NCI-H2081 treated with DMSO at 0.1 percent for 48 hours (cell line): ENCODE measurements around the gene PWP2.
"Not testable (repeated sequence)": the region's sequence is repeated elsewhere in the genome, so short reads cannot be mapped to it uniquely, and the experiment has no call there.

Experiments used
- DNase-seq: peaks from one replicate; lab custom pipeline; 2025; lab: John Stamatoyannopoulos, UW

The PWP2 gene

DNA sequence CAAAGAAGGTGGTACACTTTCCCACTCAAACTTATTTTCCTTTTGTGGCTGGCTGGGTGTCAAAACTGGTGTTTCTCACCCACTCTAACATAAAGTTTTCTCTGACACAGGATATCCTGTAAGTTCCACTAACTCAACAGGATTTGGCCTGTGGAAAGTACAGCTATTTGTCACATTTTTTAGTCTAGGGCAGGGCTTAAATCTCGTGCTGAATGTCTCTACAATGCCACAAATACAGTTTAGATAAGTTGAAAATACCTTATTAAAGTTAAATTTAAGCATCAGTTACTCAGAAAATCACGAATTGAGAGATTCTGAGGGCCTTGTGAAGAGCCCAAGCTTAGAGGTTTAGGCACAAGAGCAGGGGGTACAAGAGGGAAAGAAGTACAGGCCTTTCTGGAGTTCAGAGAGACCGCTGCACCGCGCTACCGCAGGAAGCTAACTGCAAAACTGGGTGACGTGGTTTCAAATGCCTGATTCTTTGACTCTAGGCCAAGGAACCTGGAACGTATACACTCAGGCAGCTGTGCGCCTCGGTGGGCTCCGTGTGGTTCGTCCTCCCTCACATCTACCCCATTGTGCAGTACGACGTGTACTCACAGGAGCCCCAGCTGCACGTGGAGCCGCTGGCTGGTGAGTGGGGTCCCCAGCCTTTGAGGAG is 23.4 kb upstream of the PWP2 start:
- no peak for DNase-seq

DNA sequence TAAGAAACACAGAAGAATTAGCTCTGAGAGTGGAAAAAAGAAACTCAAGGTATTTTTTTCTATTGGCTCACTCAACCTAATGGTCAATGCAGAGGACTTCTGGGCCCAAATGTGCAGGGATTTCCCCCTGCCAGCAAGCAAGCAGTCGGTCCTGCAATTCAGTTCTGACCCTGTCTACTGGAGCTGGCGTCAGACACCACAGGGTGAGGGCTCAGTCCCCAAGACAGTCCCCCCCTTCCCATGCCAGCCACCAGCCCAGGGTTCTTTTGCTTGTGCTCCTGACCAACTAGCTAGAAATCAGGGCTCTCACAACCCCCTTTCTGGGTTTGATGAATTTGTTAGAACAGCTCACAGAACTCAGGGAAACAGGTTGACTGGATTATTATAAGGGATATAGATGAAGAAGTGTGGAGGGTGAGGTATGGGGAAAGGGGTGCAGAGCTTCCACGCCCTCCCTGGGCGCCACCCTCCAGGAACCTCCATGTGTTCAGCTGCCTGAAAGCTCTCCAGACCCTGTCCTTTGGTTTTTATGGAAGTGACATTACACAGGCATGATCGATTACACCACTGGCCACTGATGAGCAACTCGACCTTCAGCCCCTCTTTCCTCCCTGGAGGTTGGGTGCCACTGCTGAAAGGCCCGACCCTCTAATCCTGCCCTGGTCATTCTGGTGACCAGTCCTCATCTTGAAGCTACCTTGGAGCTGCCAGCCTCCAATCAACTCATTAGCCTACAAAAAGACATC is 22.5 kb upstream of the PWP2 start:
- no peak for DNase-seq

DNA sequence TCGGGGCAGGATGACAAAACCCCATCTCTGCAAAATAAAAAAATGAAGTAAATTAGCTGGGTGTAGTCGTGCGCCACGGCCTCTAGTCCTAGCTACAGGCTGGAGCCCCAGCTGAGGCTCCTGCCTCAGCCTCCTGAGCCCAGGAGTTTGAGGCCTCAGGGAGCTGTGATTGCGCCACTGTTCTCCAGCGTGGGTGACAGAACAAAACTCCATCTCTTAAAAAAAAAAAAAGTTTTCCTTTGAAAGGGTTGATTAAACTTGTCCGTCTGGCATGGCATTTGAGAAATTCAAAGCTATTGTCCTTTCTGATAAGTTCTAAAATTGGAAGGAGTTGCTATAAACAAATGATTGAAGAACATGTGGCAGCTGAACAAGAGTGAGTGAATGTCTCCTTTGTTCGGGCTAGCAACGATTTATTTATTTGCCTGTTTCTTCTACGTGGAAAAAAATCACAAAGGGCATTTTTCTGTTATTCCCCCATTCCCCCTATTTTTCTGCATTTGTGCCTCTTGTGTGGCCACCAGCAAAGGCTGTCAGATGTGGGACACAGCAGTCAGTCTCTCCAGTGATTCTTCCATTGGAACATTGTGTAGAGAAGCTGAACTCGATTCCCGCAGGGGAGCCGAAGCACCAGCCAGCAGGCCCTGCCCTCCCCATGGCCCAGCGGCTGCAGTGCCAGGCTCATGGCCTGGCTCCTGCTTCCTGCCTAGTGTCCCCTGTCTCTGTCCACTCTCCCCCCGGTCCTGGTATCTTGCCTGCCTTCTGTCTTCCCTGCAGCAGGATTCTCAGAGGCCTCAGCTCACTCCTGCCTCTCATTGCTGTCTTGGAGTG is 21.5 kb upstream of the PWP2 start:
- no peak for DNase-seq

- DNase-seq = no peak
Measured at GRCh38 chr21:44086636-44087425, 20.4 kb upstream of the PWP2 start.

DNA sequence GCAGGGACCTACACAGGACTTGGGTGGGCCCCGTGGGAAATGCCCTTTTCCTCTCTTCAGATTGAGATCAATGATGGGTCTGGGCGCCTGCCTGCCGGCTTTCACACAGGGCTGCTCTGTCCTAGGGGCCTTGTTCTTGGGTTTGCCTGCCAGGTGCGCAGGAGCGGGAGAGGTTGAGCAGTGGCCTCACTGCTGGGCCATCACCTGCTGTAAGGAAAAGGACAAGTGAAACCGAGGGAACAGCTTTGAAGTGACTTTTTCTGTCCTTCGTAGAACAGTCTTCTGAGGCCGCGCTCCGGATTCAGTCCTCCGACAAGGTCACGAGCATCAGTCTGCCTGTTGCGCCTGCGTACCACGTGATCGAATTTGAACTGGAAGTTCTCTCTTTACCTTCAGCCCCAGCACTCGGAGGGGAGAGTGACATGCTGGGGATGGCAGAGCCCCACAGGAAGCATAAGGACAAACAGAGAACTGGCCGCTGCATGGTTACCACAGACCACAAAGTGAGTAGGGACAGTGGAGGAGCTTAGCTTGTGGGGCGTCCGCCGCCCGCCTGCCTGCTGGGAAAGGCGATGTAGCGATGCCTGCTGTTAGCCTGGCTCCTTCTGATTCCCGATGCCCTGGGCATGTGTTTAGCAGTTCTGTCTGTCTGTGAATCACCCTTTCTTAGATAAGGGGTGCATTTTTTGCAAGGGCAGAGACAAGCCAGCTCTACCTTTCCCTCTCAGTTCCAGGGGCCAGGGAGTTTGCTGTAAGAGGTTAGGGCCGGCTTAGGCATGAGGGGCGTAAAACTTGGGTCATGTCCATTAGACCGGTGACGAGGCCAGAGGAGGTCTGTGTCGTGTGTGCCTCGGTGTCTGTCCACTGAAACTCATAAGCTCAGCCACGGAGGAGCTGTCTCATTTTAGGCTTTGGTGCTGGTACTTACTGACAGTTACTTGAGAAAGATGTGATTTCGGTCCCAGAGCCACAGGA is 19.5 kb upstream of the PWP2 start:
- no peak for DNase-seq

- DNase-seq = no peak
Measured at GRCh38 chr21:44088401-44088780, 18.8 kb upstream of the PWP2 start.

DNA sequence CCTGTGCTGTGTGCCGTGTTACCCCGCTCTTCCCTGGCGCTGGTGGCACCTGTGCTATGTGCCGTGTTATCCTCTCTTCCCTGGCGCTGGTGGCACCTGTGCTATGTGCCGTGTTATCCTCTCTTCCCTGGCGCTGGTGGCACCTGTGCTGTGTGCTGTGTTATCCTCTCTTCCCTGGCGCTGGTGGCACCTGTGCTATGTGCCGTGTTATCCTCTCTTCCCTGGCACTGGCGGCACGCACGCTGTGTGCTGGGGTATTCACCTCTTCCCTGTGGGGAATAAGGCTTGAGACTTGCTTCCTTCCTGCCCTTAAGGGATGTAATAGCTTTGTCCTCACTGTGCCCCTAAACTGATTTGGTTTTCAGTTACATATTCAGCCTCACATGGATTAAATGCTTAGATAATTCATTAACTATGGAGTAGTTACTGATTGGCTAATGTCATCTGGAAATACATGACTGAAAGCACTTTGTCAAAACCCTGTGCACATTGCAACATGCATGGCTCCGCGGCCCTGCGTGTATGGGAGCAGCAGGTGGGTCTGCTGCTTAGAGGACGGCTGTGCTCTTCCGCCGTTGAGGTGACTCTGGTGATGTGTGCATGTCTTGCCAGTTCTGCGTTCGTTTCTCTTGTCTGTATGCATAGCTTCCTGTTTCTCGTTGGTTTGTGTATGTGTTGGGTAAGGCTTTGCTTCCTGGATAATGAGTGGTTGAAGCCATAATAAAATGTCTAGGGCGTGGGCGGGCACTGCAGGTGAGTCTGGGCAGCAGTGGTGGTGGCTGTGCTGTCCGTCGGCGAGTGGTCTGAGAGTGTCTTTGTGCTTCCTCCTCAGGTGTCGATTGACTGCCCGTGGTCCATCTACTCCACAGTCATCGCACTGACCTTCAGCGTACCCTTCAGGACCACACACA is 17.9 kb upstream of the PWP2 start:
- no peak for DNase-seq

DNA sequence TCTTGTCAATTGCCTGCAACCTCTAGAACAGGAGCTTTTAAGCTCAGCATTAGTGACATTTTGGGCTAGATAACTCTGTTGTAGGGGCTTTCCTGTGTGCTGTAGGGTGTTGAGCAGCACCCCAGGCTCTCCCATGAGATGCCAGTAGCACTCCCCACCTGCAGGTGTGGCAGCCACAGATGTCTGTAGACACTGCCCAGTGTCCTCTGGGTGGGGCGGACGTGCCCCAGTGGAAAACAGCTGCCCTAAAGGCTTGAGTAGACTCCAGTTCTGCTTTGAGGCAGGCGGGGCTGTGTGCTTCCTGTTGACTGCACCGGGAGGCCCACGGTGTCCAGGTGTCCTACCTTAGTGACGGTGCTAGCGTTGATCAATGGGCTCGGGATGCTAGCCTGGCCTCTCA is 16.9 kb upstream of the PWP2 start:
- DNase-seq = no peak

- no peak for DNase-seq
Measured at GRCh38 chr21:44092211-44092610, 15.0 kb upstream of the PWP2 start.

GRCh38 chr21:44093761-44094160 is 13.4 kb upstream of the PWP2 start:
- no peak for DNase-seq

GRCh38 chr21:44094832-44095231 is 12.4 kb upstream of the PWP2 start:
- no peak for DNase-seq

DNA sequence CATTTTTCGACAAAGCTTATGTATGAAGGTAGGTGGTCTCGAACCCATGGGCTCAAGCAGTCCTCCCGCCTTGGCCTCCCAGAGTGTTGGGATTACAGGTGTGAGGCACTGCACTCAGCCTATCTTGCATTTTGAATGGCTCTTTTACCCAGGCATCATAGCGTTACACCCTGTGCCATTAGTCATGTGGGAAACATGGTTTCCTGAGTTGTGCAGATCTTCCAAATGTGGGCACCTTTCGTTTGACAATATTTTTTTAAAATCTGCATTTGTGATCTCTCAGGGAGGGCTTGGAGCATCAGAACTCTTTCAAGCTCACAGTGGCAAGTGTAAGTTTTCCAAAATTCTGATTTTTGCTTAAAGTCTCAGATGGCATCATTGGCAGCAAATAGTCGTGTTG is 8.7 kb upstream of the PWP2 start:
- not testable (repeated sequence) for DNase-seq

DNA sequence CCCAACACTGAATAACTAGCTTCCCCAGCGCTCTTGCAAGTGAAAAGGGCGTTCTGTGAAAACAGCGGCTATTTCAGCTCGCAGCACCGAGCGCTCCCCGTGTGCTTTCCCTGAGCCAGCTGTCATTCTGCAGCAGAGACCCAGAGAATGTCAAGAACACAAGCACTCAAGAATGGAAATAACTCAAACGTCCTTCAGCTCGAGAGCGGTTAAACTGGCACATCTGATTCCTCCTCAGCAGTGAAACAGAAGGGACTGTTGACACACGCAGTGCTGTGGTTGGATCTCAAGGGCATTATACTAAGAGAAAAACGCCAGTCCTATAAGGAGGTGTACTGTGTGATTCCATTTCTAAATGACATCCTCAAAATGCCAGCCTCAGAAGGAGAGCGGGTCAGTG is 8.2 kb upstream of the PWP2 start:
- DNase-seq = not testable (repeated sequence)

DNA sequence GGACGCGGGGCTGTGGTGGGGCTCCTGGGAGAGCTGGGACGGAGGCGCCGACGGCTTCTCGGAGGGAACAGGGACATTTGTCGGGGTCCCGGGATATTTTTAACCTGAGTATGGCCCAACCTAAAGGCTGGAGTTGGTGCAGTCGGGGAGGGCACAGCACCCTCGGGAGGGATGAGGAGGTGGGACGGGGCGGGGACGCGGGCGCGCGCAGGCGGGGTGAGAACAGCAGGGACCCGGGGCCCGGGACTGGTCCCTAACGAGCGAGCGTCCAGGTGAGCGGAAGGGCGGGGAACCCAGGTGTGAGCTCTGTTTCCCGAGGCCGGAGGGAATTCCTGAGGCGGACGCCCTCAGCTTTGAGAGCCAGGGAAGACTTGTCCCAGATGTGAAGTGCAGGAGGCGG is 390 bp downstream of the PWP2 start:
- DNase-seq = not testable (repeated sequence)

DNA sequence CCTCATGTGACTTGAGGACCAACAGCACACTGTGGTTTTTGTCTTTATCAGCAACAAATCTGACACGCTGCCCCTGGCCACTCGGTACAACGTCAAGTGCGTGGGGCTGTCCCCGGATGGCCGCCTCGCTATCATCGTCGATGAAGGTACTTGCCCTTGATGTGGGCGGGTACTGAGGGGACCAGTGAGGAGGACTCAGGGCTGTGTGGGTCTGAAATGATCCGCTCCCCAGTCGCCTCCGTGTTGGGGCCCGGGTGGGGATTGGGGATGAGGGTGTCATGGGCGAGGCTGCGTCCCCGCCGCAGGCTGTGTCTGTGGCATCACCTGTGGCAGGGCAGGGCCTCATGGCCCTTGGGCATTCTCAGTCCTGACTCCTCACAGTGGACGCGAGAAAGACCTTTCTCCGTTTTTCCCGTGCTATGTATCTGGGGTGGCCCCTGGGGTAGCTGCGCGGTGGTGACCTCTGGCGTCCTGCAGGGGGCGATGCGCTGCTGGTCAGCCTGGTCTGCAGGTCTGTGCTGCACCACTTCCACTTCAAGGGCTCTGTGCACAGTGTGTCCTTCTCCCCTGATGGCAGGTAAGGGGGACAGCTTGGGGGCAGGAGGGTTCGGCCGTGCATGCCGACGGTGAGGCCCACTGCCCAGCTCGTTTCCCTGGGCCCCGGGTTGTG is 6.6 kb downstream of the PWP2 start:
- not testable (repeated sequence) for DNase-seq

DNA sequence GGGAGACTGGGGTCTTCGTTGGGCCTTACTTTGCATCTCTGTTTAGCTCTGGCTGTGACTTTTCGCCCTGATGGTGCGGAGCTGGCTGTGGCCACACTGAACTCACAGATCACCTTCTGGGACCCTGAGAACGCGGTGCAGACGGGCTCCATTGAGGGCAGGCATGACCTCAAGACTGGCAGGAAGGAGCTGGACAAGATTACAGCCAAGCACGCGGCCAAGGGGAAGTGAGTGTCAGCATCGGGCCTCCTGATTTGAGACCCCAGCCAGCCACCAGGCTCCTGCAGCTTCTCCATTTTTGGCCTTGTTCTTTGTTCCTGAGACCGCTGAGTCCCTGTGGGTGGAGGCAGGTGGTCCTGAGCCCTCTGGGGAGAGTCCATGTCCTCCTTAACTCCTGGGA is 14.9 kb downstream of the PWP2 start:
- DNase-seq = not testable (repeated sequence)

DNA sequence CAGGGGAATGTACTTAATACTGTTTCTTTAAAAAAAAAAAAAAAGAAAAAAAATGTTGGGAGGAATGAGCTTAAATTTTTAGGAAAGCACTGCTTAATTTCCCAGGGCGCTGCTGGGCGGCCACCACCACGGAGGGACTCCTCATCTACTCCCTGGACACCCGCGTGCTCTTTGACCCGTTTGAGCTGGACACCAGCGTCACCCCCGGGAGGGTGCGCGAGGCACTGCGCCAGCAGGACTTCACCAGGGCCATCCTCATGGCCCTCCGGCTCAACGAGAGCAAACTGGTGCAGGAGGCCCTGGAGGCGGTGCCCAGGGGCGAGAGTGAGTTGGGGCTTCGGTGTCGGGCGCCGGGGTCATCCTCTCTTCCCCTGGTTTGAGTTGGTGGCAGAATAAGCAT is 20.6 kb downstream of the PWP2 start:
- DNase-seq = not testable (repeated sequence)

DNA sequence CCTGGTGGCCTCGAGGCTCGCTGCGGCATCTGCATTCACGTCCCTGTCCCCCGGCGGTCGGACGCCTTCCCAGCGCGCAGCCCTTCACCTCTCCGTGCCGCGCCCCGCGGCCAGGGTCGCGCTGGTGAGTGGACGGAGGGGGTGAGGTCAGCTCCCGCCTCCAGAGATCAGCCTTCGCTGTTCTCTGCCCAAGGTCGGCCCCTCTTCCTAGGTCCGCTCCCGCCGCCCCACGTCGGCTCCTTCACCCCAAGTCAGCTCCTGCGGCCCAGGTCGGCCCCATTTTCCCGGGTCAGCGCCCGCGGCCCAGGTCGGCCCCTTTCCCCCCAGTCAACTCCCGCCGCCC is 26.5 kb downstream of the PWP2 start:
- not testable (repeated sequence) for DNase-seq

- not testable (repeated sequence) for DNase-seq
Measured at GRCh38 chr21:44134732-44135131, 27.5 kb downstream of the PWP2 start.
